Gastrocnemius medialis (tissue), 4 donors: ENCODE measurements around the gene SH3RF1. TPM values are rescaled to one million over a fixed set of nuclear protein-coding genes. Genes with fewer than 3 reads are reported as not detected.

Experiments used
- ATAC-seq, 2 donors: fragments of 150-250 bp; one replicate each; pipeline ENCODE4 v1.9.1; 2016
- DNase-seq, 2 donors: peaks; one replicate each; pipeline ENCODE4 v3.0.0-alpha.2; 2019
- H3K27ac ChIP-seq, 4 donors: fragments of 200-600 bp; sonication (generic); 1 replicate in 1 of 4; 2 replicates in 3 of 4; pipeline ENCODE4 v1.5.1; 2016 to 2018; ENCODE audit warnings: mild to moderate bottlenecking in 2 of 4, moderate library complexity in 1 of 4
- H3K27me3 ChIP-seq, 3 donors: fragments of 200-600 bp; sonication (generic) in 2 of 3; 1 replicate in 1 of 3; 2 replicates in 2 of 3; pipeline versions ENCODE4 v1.5.1 to v1.6.0; 2016 to 2019; ENCODE audit warnings: mild to moderate bottlenecking in 1 of 3, moderate library complexity in 1 of 3
- H3K36me3 ChIP-seq, 2 donors: fragments of 200-600 bp; sonication (generic) in 1 of 2; one replicate each; pipeline ENCODE4 v1.5.1; 2017 to 2018
- H3K4me1 ChIP-seq, 2 donors: fragments of 200-600 bp; sonication (generic) in 1 of 2; one replicate each; pipeline ENCODE4 v1.5.1; 2016 to 2017; ENCODE audit warnings: mild to moderate bottlenecking in 2 of 2
- H3K4me3 ChIP-seq, 4 donors: fragments of 200-600 bp; sonication (generic) in 3 of 4; 1 replicate in 1 of 4; 2 replicates in 3 of 4; pipeline ENCODE4 v1.5.1; 2016 to 2019; ENCODE audit warnings: mild to moderate bottlenecking in 2 of 4
- H3K9me3 ChIP-seq, 3 donors: fragments of 200-600 bp; sonication (generic) in 2 of 3; 1 replicate in 1 of 3; 2 replicates in 2 of 3; pipeline ENCODE4 v1.5.1; 2016 to 2019
- CTCF ChIP-seq, 5 experiments: fragments of 450-650 bp in 3 of 5; fragments of 200-600 bp in 2 of 5; sonication (generic) in 2 of 5; IDR thresholded peaks in 4 of 5; conservative IDR thresholded peaks in 1 of 5; 1 replicate in 4 of 5; 2 replicates in 1 of 5; pipeline ENCODE4 v1.5.1; 2016 to 2019; ENCODE audit warnings: antibody characterized with exemption in 5 of 5, mild to moderate bottlenecking in 3 of 5, moderate library complexity in 3 of 5
- POLR2A ChIP-seq, 2 donors: fragments of 450-650 bp; IDR thresholded peaks; one replicate each; pipeline ENCODE4 v1.6.1; 2017; ENCODE audit warnings: antibody characterized with exemption in 2 of 2, mild to moderate bottlenecking in 2 of 2, moderate library complexity in 2 of 2
- in situ Hi-C, 4 donors: fragments of 200-750 bp; cut with MboI; loops; one replicate each; pipeline versions ENCODE4 v1.15.0 to v1.8.0; 2017; ENCODE audit warnings: low sequenced_read_pairs in 4 of 4
- intact Hi-C: fragments of 100-400 bp; cut with DNase I; formaldehyde crosslinking; loops from one replicate; pipeline ENCODE4 v1.15.1; 2023; ENCODE audit warnings: low total_unique reads
- total RNA-seq, 4 donors: library from RNA; depleted of rRNA; stranded (reverse); fragments of >200 nt; gene quantifications; one replicate each; pipeline versions ENCODE4 v1.1.0 to v1.2.3, GENCODE V29; 2016

Gene SH3RF1
- total RNA-seq, 4 donors from 2014 or later = 12.6 to 27.0 (median 13.4) TPM

- intact Hi-C loops (no loop called here), in situ Hi-C loops (no loop called here)
- Histone ChIP-seq H3K36me3 (peaks cover 0 to 25% of the 10 kb centered on the region in 2 donors), H3K27ac (peak overlapping the region in 3 of 4 donors; percentile 4 to 56 (median 56)), H3K4me3 (no peak overlapping the region), H3K4me1 (peaks cover 0 to 15% of the 10 kb centered on the region in 2 donors), H3K27me3 (no peaks in the 10 kb centered on the region), H3K9me3 (no peaks in the 10 kb centered on the region)
- TF ChIP-seq POLR2A (IDR thresholded peaks at IDR 0.05) = no peak
- ATAC-seq (no peak), DNase-seq (no peak)
Observed at GRCh38 chr4:169098054-169098497, 172.7 kb downstream of the SH3RF1 start.

GRCh38 chr4:169096221-169096620, 174.5 kb downstream of the SH3RF1 start:
- TF ChIP-seq CTCF (IDR thresholded peaks at IDR 0.05 in 4 of 5, conservative IDR thresholded peaks at IDR 0.05 in 1 of 5) (no peak), POLR2A (IDR thresholded peaks at IDR 0.05) (no peak)
- intact Hi-C loops (no loop called here), in situ Hi-C loops (no loop called here)
- DNase-seq = no peak
- H3K27ac ChIP-seq = no peak overlapping the region
- no peak for ATAC-seq
- H3K27me3 ChIP-seq = no peaks in the 10 kb centered on the region
- peaks cover 0 to 15% of the 10 kb centered on the region in 2 donors for H3K4me1 ChIP-seq
- H3K4me3 ChIP-seq = no peak overlapping the region
- H3K9me3 ChIP-seq = no peaks in the 10 kb centered on the region
- peaks cover 0 to 25% of the 10 kb centered on the region in 2 donors for H3K36me3 ChIP-seq

- intact Hi-C loops = no loop called here
- Histone ChIP-seq H3K9me3 (no peaks in the 10 kb centered on the region), H3K27me3 (no peaks in the 10 kb centered on the region), H3K4me1 (peaks cover 0 to 6% of the 10 kb centered on the region in 2 donors), H3K36me3 (peaks cover 0 to 25% of the 10 kb centered on the region in 2 donors), H3K27ac (no peak overlapping the region), H3K4me3 (no peak overlapping the region)
- DNase-seq = no peak
- TF ChIP-seq CTCF (IDR thresholded peaks at IDR 0.05 in 4 of 5, conservative IDR thresholded peaks at IDR 0.05 in 1 of 5) = no peak
- TF ChIP-seq POLR2A (IDR thresholded peaks at IDR 0.05) = no peak
- ATAC-seq = no peak
- in situ Hi-C loops = no loop called here
Observed at GRCh38 chr4:169094656-169095231, 176.0 kb downstream of the SH3RF1 start.

DNA sequence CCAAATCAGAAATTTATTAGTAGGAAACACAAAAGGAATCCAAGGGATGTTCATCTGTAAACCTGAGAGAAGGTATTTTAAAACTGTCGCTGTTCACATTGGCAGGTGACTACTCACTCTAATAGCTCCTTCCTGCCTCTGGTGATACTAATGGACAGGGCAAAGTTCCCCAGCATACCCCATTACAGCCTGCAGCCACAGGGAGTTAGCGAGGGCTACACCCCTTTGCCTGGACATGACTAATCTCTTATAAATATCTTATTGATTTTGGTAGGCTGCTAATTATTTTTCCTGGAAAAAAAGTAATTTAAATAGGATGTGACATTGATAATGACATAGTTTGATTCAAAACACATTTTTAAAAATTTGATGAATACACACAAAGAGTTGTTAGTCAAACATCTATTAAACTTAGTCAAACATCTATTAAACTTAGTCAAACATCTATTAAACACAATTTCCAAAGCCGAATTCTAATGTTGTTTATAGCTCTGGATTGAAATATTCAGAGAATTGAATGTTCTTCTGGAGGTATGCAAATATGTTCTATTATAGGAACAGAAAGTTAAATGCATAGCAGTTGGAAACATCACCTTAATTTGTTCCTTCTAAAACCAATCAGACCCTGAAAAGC, 177.8 kb downstream of the SH3RF1 start:
- intact Hi-C loops (no loop called here), in situ Hi-C loops (no loop called here)
- TF ChIP-seq POLR2A (IDR thresholded peaks at IDR 0.05) = no peak
- no peak for TF ChIP-seq CTCF (IDR thresholded peaks at IDR 0.05 in 4 of 5, conservative IDR thresholded peaks at IDR 0.05 in 1 of 5)
- no peak overlapping the region for H3K27ac ChIP-seq
- H3K4me1 ChIP-seq = no peaks in the 10 kb centered on the region
- no peak for ATAC-seq
- no peaks in the 10 kb centered on the region for H3K9me3 ChIP-seq
- H3K27me3 ChIP-seq = no peaks in the 10 kb centered on the region
- H3K36me3 ChIP-seq = peaks cover 0 to 25% of the 10 kb centered on the region in 2 donors
- H3K4me3 ChIP-seq = no peak overlapping the region
- no peak for DNase-seq

- ATAC-seq (no peak), DNase-seq (no peak)
- in situ Hi-C loops = no loop called here
- intact Hi-C loops = no loop called here
- TF ChIP-seq CTCF (IDR thresholded peaks at IDR 0.05 in 4 of 5, conservative IDR thresholded peaks at IDR 0.05 in 1 of 5) (no peak), POLR2A (IDR thresholded peaks at IDR 0.05) (no peak)
- Histone ChIP-seq H3K27me3 (no peaks in the 10 kb centered on the region), H3K36me3 (peaks cover 0 to 11% of the 10 kb centered on the region in 2 donors), H3K4me3 (no peak overlapping the region), H3K4me1 (no peaks in the 10 kb centered on the region), H3K9me3 (no peaks in the 10 kb centered on the region), H3K27ac (no peak overlapping the region)
Observed at GRCh38 chr4:169090484-169091215, 180.1 kb downstream of the SH3RF1 start.
